Measurements from ENCODE around the gene SH3TC1. TPM values are rescaled to one million over a fixed set of nuclear protein-coding genes. Genes with fewer than 3 reads are reported as not detected.
A peak's percentile ranks its signal among the peaks of the same experiment; 100 is the strongest.

The SH3TC1 gene
- total and polyA plus RNA-seq, 2 of the 13 experiments (the other 11 are each of a cell fraction or from before 2014, with no cell fraction given): 14.9 to 21.8 TPM

- TF ChIP-seq TRAFD1 (CRISPR knock-in tag; IDR thresholded peaks at IDR 0.05; ENCODE audit: borderline replicate concordance): no peak
- TF ChIP-seq ZNF607 (CRISPR knock-in tag; IDR thresholded peaks at IDR 0.05; ENCODE audit: borderline replicate concordance): no peak
- TF ChIP-seq ATRX (CRISPR knock-in tag; IDR thresholded peaks at IDR 0.05; ENCODE audit: borderline replicate concordance): no peak
- no peak for TF ChIP-seq ATF7 (IDR thresholded peaks at IDR 0.05)
- no peak for TF ChIP-seq ATF7 (CRISPR knock-in tag; IDR thresholded peaks at IDR 0.05)
- TF ChIP-seq MXI1 (IDR thresholded peaks at IDR 0.05; ENCODE audit: borderline replicate concordance, low read depth, low read length): peak; percentile 32; the same call in 1 of the 3 replicates
- no peak for TF ChIP-seq ZNF142 (CRISPR knock-in tag; IDR thresholded peaks at IDR 0.05)
- no peak for TF ChIP-seq HDAC6 (IDR thresholded peaks at IDR 0.05; ENCODE audit: low read depth, low read length)
- TF ChIP-seq TCF12 (IDR thresholded peaks at IDR 0.05): no peak
- TF ChIP-seq TCF12 (CRISPR knock-in tag; IDR thresholded peaks at IDR 0.05): no peak
- no peak for TF ChIP-seq ZNF790 (CRISPR knock-in tag; IDR thresholded peaks at IDR 0.05; ENCODE audit: borderline replicate concordance)
- no peak for TF ChIP-seq LBX2 (CRISPR knock-in tag; IDR thresholded peaks at IDR 0.05; ENCODE audit: borderline replicate concordance)
- peak; percentile 76 for TF ChIP-seq HDAC1 (CRISPR knock-in tag; IDR thresholded peaks at IDR 0.05)
- TF ChIP-seq NFKBIZ (CRISPR knock-in tag; IDR thresholded peaks at IDR 0.05): no peak
- no peak; the same call in 1 of the 2 replicates for TF ChIP-seq ZNF776 (CRISPR knock-in tag; IDR thresholded peaks at IDR 0.05)
- TF ChIP-seq, protein P1, sequence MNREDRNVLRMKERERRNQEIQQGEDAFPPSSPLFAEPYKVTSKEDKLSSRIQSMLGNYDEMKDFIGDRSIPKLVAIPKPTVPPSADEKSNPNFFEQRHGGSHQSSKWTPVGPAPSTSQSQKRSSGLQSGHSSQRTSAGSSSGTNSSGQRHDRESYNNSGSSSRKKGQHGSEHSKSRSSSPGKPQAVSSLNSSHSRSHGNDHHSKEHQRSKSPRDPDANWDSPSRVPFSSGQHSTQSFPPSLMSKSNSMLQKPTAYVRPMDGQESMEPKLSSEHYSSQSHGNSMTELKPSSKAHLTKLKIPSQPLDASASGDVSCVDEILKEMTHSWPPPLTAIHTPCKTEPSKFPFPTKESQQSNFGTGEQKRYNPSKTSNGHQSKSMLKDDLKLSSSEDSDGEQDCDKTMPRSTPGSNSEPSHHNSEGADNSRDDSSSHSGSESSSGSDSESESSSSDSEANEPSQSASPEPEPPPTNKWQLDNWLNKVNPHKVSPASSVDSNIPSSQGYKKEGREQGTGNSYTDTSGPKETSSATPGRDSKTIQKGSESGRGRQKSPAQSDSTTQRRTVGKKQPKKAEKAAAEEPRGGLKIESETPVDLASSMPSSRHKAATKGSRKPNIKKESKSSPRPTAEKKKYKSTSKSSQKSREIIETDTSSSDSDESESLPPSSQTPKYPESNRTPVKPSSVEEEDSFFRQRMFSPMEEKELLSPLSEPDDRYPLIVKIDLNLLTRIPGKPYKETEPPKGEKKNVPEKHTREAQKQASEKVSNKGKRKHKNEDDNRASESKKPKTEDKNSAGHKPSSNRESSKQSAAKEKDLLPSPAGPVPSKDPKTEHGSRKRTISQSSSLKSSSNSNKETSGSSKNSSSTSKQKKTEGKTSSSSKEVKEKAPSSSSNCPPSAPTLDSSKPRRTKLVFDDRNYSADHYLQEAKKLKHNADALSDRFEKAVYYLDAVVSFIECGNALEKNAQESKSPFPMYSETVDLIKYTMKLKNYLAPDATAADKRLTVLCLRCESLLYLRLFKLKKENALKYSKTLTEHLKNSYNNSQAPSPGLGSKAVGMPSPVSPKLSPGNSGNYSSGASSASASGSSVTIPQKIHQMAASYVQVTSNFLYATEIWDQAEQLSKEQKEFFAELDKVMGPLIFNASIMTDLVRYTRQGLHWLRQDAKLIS (CRISPR knock-in tag; IDR thresholded peaks at IDR 0.05): no peak
- no peak for TF ChIP-seq RELA (CRISPR knock-in tag; IDR thresholded peaks at IDR 0.05)
Measured at GRCh38 chr4:8202108-8203051, 3.3 kb downstream of the SH3TC1 start (continued).

All from HepG2 (cell line).